ENCODE results near the gene AKAP5.

DNA sequence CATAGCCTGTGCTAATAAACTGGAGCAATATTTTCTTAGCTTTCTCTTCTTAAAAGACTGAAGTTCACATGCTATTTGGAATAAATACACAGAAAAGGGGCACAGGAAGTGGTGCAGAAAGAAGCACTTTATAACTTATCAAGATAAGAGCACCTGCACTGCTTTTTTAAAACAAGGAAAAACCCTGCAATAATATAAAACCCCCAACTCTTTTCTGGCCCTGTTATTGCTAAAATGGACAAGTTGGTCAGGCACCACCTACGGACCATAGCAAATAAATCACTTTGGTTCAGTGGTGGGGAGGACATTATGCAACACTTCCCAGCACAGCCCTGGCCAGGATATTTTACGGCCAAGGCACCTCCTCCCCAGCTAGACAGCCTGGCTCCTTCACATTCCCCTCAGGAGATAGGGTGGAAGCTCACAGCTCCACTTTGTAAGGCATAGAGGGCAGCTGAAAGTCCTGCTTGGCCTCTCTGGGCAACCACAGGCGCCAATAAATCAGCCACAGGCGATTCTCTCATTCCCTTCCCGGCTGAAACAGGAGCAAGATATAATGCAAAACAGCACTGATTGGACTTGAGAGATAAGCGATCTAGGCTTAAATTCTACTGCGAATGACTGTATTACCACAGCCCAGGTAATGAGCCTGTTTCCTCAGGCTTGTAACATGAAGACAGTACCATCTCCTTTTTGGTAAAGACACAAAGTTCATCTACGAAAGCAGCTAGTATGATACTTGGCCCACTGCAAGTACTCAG is 36.3 kb downstream of the AKAP5 start:
- TF ChIP-seq, protein P1, sequence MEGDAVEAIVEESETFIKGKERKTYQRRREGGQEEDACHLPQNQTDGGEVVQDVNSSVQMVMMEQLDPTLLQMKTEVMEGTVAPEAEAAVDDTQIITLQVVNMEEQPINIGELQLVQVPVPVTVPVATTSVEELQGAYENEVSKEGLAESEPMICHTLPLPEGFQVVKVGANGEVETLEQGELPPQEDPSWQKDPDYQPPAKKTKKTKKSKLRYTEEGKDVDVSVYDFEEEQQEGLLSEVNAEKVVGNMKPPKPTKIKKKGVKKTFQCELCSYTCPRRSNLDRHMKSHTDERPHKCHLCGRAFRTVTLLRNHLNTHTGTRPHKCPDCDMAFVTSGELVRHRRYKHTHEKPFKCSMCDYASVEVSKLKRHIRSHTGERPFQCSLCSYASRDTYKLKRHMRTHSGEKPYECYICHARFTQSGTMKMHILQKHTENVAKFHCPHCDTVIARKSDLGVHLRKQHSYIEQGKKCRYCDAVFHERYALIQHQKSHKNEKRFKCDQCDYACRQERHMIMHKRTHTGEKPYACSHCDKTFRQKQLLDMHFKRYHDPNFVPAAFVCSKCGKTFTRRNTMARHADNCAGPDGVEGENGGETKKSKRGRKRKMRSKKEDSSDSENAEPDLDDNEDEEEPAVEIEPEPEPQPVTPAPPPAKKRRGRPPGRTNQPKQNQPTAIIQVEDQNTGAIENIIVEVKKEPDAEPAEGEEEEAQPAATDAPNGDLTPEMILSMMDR (IDR thresholded peaks at IDR 0.05 in 4 of 5, conservative IDR thresholded peaks at IDR 0.05 in 1 of 5) = peak in 1 of 5 experiments; percentile 3
- TF ChIP-seq POLR2A (IDR thresholded peaks at IDR 0.05) = peak; percentile 26 to 47
